HepG2 (cell line): ENCODE data around the gene CX3CR1. TPM values are rescaled to one million over a fixed set of nuclear protein-coding genes. Genes with fewer than 3 reads are reported as not detected.

Experiments
- ATAC-seq: fragments of 200-7000 bp; cut with Tn5 transposase; 3 replicates; pipeline ENCODE4 v1.9.1; 2020; ENCODE audit warnings: mild to moderate bottlenecking, moderate library complexity
- BruUV-seq: library from RNA; stranded (reverse); fragments of 400-500 nt; replicated peaks from 2 replicates; lab custom pipeline; 2021; lab: Mats Ljungman, UMichigan
- CTCF ChIA-PET: fragments of 300-600 bp; formaldehyde crosslinking; extraction: SDS; loops from one replicate; lab custom pipeline; 2021; ENCODE audit warnings: low total read pairs, inconsistent platforms, low intra/inter-chr PET ratio; lab: Yijun Ruan, JAX
- POLR2A ChIA-PET: fragments of 350-600 bp; sonication (Branson Sonifier 250); formaldehyde crosslinking; loops from one replicate; lab custom pipeline; 2020; ENCODE audit warnings: antibody characterized with exemption, inconsistent platforms; lab: Yijun Ruan, JAX
- DNase-seq: peaks from one replicate; pipeline ENCODE4 v3.0.0-alpha.2; 2015; ENCODE audit warnings: low spot score
- FAIRE-seq: peaks from 3 replicates; lab custom pipeline; 2011; peaks lifted over from hg19 to GRCh38; lab: Jason Lieb, UNC
- H2AFZ ChIP-seq: one replicate; pipeline ENCODE4 v1.6.1; 2011; ENCODE audit warnings: low read length, inconsistent platforms
- H3K27ac ChIP-seq: fragments of 300-600 bp; 3 replicates; pipeline ENCODE4 v1.8.0; 2011; ENCODE audit warnings: mixed run types, mild to moderate bottlenecking, mixed read lengths, low read length, inconsistent platforms; ENCODE audit not compliant: insufficient read depth; ENCODE audit errors: extremely low read length
- H3K27me3 ChIP-seq, 2 experiments: fragments of 200-600 bp in 1 of 2; 2 replicates in 1 of 2; 3 replicates in 1 of 2; pipeline versions ENCODE4 v1.6.0 to v1.8.0; 2011; ENCODE audit warnings: low read length in 2 of 2, mild to moderate bottlenecking in 2 of 2, moderate library complexity in 2 of 2, inconsistent platforms in 1 of 2; ENCODE audit not compliant: insufficient read depth in 2 of 2, control insufficient read depth in 1 of 2
- H3K36me3 ChIP-seq, 2 experiments: fragments of 200-600 bp in 1 of 2; replicated peaks in 1 of 2; 2 replicates in 1 of 2; 3 replicates in 1 of 2; pipeline versions ENCODE4 v1.5.1 to v1.8.0; 2011; ENCODE audit warnings: low read length in 2 of 2, inconsistent platforms in 1 of 2; ENCODE audit not compliant: insufficient read depth in 2 of 2, control insufficient read depth in 1 of 2
- H3K4me1 ChIP-seq: 2 replicates; pipeline ENCODE4 v1.5.1; 2012; ENCODE audit warnings: low read length, inconsistent platforms; ENCODE audit not compliant: insufficient read depth
- H3K4me2 ChIP-seq: 2 replicates; pipeline ENCODE4 v1.6.0; 2011; ENCODE audit warnings: low read depth, low read length, inconsistent platforms
- H3K4me3 ChIP-seq, 3 experiments: fragments of 200-600 bp in 1 of 3; sonication (generic), shearing (Covaris generic) in 1 of 3; replicated peaks in 1 of 3; 2 replicates each; pipeline ENCODE4 v1.5.1; 2011 to 2016; ENCODE audit warnings: low read length in 3 of 3, inconsistent platforms in 2 of 3, low read depth in 2 of 3, mild to moderate bottlenecking in 2 of 3, control low read depth in 1 of 3, mixed read lengths in 1 of 3; ENCODE audit not compliant: insufficient read depth in 1 of 3
- H3K79me2 ChIP-seq: one replicate; pipeline ENCODE4 v1.6.1; 2011; ENCODE audit warnings: low read length, inconsistent platforms; ENCODE audit not compliant: insufficient read depth
- H3K9ac ChIP-seq: 2 replicates; pipeline ENCODE4 v1.6.0; 2011; ENCODE audit warnings: mild to moderate bottlenecking, low read depth, low read length, inconsistent platforms; ENCODE audit not compliant: insufficient read depth
- H3K9me3 ChIP-seq: 2 replicates; pipeline ENCODE4 v1.5.1; 2012; ENCODE audit warnings: mild to moderate bottlenecking, low read length
- H4K20me1 ChIP-seq: 2 replicates; pipeline ENCODE4 v1.6.0; 2011; ENCODE audit warnings: inconsistent platforms, mild to moderate bottlenecking, low read length, moderate library complexity; ENCODE audit not compliant: insufficient read depth
- DRAP1 ChIP-seq: IDR thresholded peaks from 2 replicates; pipeline ENCODE4 v1.6.1; 2016; ENCODE audit warnings: missing genetic modification reagents, missing compliant biosample characterization
- ETS1 ChIP-seq: sonication (generic); formaldehyde crosslinking; IDR thresholded peaks from 2 replicates; pipeline ENCODE4 v1.4.0; 2020; ENCODE audit warnings: missing genetic modification reagents
- HMGXB3 ChIP-seq: sonication (generic); formaldehyde crosslinking; IDR thresholded peaks from 2 replicates; pipeline ENCODE4 v1.4.0; 2020; ENCODE audit warnings: missing genetic modification reagents, borderline replicate concordance
- HOXA5 ChIP-seq: sonication (generic); formaldehyde crosslinking; IDR thresholded peaks from 2 replicates; pipeline ENCODE4 v1.4.0; 2020; ENCODE audit warnings: missing genetic modification reagents
- KLF6 ChIP-seq: IDR thresholded peaks from 2 replicates; pipeline ENCODE4 v1.8.0; 2016; ENCODE audit warnings: missing biosample characterization, missing genetic modification reagents
- MED1 ChIP-seq: sonication (generic); formaldehyde crosslinking; IDR thresholded peaks from 2 replicates; pipeline ENCODE4 v1.4.0; 2020; ENCODE audit warnings: missing genetic modification reagents
- NCOA2 ChIP-seq: sonication (generic); formaldehyde crosslinking; IDR thresholded peaks from 2 replicates; pipeline ENCODE4 v1.8.0; 2022; ENCODE audit warnings: inconsistent platforms
- NR2F1 ChIP-seq, 2 experiments: fragments of 450-650 bp in 1 of 2; formaldehyde crosslinking in 1 of 2; IDR thresholded peaks; 2 replicates each; pipeline versions ENCODE4 v1.5.0 to v1.6.1; 2016 to 2020; ENCODE audit warnings: mild to moderate bottlenecking in 1 of 2, missing compliant biosample characterization in 1 of 2, missing genetic modification reagents in 1 of 2, moderate library complexity in 1 of 2
- NR2F6 ChIP-seq, 2 experiments: IDR thresholded peaks; 2 replicates each; pipeline ENCODE4 v1.6.1; 2016; ENCODE audit warnings: antibody characterized with exemption in 1 of 2, mild to moderate bottlenecking in 1 of 2
- POGZ ChIP-seq: sonication (generic); formaldehyde crosslinking; IDR thresholded peaks from 2 replicates; pipeline ENCODE4 v1.4.0; 2020; ENCODE audit warnings: mild to moderate bottlenecking, missing genetic modification reagents
- SNAPC5 ChIP-seq: sonication (generic); formaldehyde crosslinking; IDR thresholded peaks from 2 replicates; pipeline ENCODE4 v1.8.1; 2023; ENCODE audit warnings: mild to moderate bottlenecking, missing genetic modification reagents, borderline replicate concordance
- ZNF24 ChIP-seq: fragments of 450-650 bp; IDR thresholded peaks from 2 replicates; pipeline ENCODE4 v1.6.1; 2017; ENCODE audit warnings: antibody characterized with exemption, mild to moderate bottlenecking
- ZNF33B ChIP-seq: sonication (generic); formaldehyde crosslinking; IDR thresholded peaks from 2 replicates; pipeline ENCODE4 v1.5.1; 2020; ENCODE audit warnings: mild to moderate bottlenecking, missing genetic modification reagents
- ZNF768 ChIP-seq: sonication (generic); formaldehyde crosslinking; IDR thresholded peaks from 2 replicates; pipeline ENCODE4 v1.4.0; 2020; ENCODE audit warnings: missing genetic modification reagents
- ZSCAN5A ChIP-seq: sonication (generic); formaldehyde crosslinking; IDR thresholded peaks from 2 replicates; pipeline ENCODE4 v1.8.0; 2022; ENCODE audit warnings: mild to moderate bottlenecking, missing genetic modification reagents, borderline replicate concordance
- WGBS: methylation state at CpG from one replicate; pipeline ENCODE4 v1.1.6; 2017; ENCODE audit warnings: low lambda C conversion rate; 5-methylcytosine and 5-hydroxymethylcytosine counted together
- in situ Hi-C: cut with HindIII; loops from 2 replicates; pipeline ENCODE4 v1.10.0; 2017; ENCODE audit warnings: low pct_unique_long_range_greater_than_20kb; ENCODE audit not compliant: extremely low pct_ligation_motif_present
- intact Hi-C: fragments of 100-400 bp; cut with micrococcal nuclease; formaldehyde crosslinking; loops from one replicate; pipeline ENCODE4 v1.10.0; 2022; ENCODE audit not compliant: unreplicated experiment
- polyA plus RNA-seq, 8 experiments: library from polyadenylated mRNA; depleted of rRNA in 3 of 8; stranded (reverse) in 7 of 8; unstranded in 1 of 8; fragments of >200 nt; fragmentation: Illumina TruSeq in 4 of 8; extraction: Trizol in 4 of 8; gene quantifications; 2 replicates each; pipeline versions ENCODE4 v1.2.1 to v1.2.3, GENCODE V29; 2011 to 2016; ENCODE audit warnings: low read depth in 4 of 8, missing spikeins in 1 of 8, mixed read lengths in 1 of 8; ENCODE audit not compliant: insufficient read depth in 1 of 8
- total RNA-seq, 5 experiments: library from RNA; depleted of rRNA; stranded (reverse); fragments of >200 nt; fragmentation: Illumina TruSeq; extraction: Trizol; gene quantifications; 2 replicates each; pipeline ENCODE4 v1.2.3, GENCODE V29; 2016; ENCODE audit warnings: low read depth in 1 of 5
- TF ChIP-seq, protein P1 (sequence below): sonication (generic); formaldehyde crosslinking; IDR thresholded peaks from 2 replicates; pipeline ENCODE4 v1.5.0; 2020; ENCODE audit warnings: missing genetic modification reagents

Gene CX3CR1
- total and polyA plus RNA-seq, 2 of the 13 experiments (the other 11 are each of a cell fraction or from before 2014, with no cell fraction given), result not detected

GRCh38 chr3:39264053-39264452 is 15.8 kb downstream of the CX3CR1 start:
- no peak overlapping the region for H3K4me3 ChIP-seq
- peaks cover 1 to 45% of the 10 kb centered on the region in 2 experiments; a peak in 4 of 5 replicates for H3K27me3 ChIP-seq
- no peak for ATAC-seq
- no TSS peak for BruUV-seq
- no peaks in the 10 kb centered on the region for H3K79me2 ChIP-seq
- H3K4me2 ChIP-seq, result no peak overlapping the region
- ChIA-PET CTCF (no interaction called here), POLR2A (no interaction called here)
- no peaks in the 10 kb centered on the region for H4K20me1 ChIP-seq
- 8% methylated on average over 2 of the region's 3 CpGs for WGBS
- H2AFZ ChIP-seq, result no peak overlapping the region
- no peak overlapping the region for H3K27ac ChIP-seq
- DNase-seq, result no peak
- intact Hi-C loops, result no loop called here
- no peaks in the 10 kb centered on the region for H3K4me1 ChIP-seq
- FAIRE-seq, result no peak
- no peaks in the 10 kb centered on the region for H3K36me3 ChIP-seq
- H3K9ac ChIP-seq, result no peak overlapping the region
- no peaks in the 10 kb centered on the region for H3K9me3 ChIP-seq
- in situ Hi-C loops, result no loop called here
- TF ChIP-seq ZNF33B (CRISPR knock-in tag) (no peak), KLF6 (CRISPR knock-in tag) (no peak), DRAP1 (CRISPR knock-in tag) (no peak), HOXA5 (CRISPR knock-in tag) (no peak), ETS1 (CRISPR knock-in tag) (no peak), HMGXB3 (CRISPR knock-in tag) (no peak), NR2F1 (CRISPR knock-in tag; IDR thresholded peaks at IDR 0.05) (no peak), NR2F6 (IDR thresholded peaks at IDR 0.05) (no peak), NR2F6 (CRISPR knock-in tag; IDR thresholded peaks at IDR 0.05) (no peak), POGZ (no peak), ZNF768 (CRISPR knock-in tag) (no peak), NCOA2 (CRISPR knock-in tag) (no peak), ZSCAN5A (no peak), SNAPC5 (CRISPR knock-in tag) (no peak), ZNF24 (no peak), MED1 (CRISPR knock-in tag) (no peak)
- TF ChIP-seq, protein P1, sequence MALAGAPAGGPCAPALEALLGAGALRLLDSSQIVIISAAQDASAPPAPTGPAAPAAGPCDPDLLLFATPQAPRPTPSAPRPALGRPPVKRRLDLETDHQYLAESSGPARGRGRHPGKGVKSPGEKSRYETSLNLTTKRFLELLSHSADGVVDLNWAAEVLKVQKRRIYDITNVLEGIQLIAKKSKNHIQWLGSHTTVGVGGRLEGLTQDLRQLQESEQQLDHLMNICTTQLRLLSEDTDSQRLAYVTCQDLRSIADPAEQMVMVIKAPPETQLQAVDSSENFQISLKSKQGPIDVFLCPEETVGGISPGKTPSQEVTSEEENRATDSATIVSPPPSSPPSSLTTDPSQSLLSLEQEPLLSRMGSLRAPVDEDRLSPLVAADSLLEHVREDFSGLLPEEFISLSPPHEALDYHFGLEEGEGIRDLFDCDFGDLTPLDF (CRISPR knock-in tag), result no peak
